ENCODE measurements around the gene MPZL2.

The MPZL2 gene

DNA sequence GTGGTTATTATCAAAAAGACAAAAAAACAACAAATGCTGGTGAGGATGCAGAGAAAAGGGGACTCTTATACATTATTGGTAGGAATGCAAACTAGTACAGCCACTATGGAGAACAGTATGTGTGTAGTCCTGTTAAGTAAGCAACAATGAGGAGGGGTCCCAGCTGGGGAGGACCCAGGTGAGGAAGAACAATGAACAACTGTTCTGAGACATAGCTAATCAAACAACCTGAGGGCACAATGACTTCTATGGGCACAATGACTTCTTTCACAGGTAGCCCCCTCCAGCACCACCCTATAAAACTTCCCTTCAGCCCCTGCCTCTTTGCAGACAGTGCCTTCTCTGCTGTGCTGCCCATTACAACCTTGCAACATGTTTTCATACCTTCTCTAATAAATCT, 44.9 kb downstream of the MPZL2 start:
- no peak for DNase-seq (ENCODE audit: low read depth)

DNA sequence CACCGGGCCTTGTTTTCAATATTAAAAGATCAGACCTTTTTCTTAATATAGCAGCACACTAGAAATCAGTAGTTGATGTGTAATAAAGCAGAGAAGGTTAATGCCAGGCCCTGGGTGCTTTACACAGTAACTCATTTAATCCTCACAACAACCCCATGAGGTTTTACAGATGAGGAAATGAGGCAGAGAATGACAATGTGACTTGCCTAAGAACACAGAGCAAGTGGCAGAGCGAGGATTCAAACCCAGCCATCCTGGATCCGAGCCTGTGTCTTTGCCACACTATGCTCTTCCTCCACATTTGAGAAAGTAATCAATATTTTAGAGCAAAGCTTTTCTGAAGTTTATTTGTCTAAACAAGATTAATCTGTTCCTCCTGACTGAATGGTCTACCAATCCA, 46.5 kb downstream of the MPZL2 start:
- DNase-seq (ENCODE audit: low read depth): no peak

DNA sequence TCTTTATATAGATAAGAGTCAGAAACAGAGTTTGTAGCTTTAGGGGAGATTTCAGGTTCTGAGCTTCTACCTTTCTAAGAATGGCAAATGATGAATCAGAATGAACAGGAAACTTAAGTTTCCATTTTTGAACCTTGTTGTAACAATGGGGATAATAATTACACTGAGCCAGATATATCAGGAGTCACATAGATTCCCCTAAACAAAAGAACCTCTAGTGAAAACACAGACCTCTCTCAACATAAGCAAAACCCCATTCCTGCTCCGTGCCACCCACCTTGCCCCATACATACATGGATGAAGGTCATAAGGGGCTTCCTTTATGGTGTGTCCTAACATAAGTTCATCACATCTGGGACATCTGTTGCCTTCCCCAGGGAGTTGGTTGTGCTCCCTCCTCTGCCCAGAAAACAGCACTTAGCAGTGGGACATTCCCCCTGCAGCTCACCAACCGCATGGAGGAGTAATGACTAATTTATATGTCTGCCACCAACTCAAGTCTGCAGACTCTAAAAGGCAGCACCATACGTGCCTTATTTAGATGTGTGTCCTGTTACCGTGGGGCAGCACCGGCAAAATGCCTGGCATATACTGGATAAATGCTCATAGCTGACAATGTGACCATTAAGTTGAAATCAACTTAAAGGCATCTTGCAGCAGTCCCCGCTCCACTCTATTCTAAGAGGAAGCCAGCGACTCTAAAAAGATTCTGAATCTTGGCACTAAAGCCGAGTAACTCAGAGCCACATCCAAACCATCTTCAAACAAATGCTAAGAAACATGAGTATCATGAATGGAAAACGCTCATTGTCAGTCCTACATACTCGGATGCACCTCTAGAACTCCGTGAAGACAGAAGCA, 47.2 kb downstream of the MPZL2 start:
- DNase-seq (ENCODE audit: low read depth): peak; percentile 46

DNA sequence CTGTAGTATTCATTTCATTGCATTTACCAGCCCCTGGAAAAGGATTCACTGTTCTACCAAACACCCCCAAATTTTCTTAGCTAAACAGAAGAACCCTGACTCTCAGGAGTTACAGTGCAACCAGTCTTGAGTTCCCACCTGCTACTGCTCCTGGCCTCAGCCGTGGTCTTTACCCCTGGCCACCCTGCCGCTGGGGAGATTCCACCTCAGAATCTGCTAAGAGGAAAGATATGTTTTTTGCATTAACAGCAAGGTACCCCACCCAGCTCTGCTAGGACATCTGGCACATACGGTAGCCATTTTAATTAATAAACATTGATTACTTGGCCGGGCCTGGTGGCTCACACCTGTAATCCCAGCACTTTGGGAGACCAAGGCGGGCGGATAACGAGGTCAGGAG, 48.3 kb downstream of the MPZL2 start:
- no peak for DNase-seq (ENCODE audit: low read depth)

DNA sequence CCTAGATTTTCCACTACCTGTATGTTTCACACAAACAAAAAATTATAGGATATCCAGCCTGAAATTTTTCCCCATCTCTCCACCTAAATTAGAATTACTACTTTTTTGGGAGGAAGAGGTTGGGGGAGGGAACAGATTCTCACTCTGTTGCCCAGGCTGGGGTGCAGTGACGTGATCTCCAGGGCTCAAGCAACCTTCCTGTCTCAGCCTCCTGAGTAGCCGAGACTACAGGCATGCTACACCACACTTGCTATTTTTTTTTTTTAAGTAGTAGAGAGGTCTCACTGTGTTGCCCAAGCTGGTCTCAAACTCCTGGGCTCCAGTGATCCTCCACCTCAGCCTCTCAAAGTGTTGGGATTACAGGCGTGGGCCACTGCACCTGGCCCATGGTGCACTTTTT, 48.8 kb downstream of the MPZL2 start:
- no peak for DNase-seq (ENCODE audit: low read depth)

DNA sequence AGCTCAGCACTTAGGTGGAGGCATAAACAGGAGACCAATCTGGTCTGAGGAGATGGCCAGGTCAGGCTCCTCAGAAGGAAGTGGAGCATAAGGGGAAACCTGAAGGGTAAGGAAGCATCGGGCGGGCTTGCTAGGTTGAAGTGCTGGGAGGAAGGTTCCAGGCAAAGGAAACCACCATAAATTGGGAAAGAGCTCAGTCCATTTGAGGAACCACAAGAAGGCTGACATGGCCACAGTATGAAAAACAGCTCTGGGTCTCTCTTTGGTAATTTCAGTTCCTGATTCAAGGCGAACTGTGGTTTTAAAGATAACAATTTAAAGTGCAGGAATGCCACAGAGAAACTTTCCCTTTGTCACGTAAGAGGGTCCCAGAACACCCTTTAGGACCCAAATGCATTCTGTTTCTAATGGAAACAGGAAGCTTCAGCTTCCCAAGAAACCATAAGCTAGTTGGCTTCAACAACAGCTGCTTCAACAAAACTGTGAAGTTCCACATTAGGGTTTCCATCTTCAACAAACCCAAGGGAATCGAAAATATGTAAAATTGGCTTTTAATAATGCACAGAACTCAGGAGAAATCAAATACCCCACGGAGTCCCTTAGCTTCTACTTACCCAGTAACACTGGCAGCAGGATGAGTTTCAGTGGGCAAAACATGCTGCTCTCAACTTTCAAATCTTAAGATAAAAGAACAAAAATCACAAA, 49.7 kb downstream of the MPZL2 start:
- DNase-seq (ENCODE audit: low read depth): no peak

DNA sequence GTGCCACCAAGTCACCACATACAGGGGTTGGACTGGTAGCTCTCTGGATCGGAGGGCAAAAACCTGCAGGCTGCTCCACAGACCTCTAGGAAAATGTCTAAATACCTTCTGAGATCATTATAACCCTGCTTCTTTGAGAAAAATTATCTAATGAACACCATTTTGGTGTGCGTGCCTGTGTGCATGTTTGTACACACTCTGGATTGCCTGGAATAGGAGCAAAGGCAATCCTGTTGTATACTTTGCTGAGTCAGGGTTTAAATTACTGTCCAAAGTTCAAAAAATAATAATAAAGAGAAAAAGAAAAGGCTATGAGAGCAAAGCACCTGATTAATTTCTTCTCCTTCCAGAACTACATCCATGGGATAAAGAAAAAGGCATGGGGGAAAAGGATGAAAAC, 50.3 kb downstream of the MPZL2 start:
- no peak for DNase-seq (ENCODE audit: low read depth)

DNA sequence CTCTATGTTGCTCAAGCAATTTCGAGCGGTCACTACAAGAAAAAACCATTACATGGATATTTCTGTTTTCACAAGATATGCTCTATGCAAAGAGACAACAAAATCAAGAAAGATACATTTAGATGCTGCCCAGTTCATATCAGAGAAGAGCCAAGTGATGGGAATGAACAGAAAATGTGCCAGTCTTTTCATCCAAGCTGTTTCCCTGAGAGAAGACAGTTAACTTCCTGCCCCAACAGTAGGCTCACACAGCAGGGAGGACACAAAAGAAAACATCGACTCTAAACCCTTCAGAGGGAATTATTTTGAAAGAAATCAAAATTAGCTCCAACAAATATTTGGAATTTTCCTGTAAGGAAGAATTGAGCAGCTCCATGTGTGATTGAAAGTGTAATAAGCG, 50.9 kb downstream of the MPZL2 start:
- no peak for DNase-seq (ENCODE audit: low read depth)

DNA sequence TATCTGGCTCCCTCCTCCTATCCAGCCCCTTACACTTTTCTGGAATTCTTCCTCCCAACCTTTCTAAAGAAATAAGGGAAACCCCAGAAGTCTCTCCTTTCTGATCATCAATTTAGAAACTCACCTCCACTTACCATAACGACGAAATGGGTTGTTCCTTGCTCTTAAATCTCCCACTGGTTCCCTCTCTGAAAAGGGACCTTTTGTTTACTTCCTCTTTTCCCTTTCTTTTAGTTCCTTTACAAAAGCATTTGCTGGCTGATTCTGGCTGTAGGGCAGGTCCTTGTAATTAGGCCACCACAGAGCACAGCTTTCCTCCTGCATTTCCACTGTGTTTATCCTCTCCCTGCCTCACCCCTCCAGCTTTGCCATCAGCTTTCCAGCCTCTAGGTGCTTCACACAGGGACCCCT, 51.3 kb downstream of the MPZL2 start:
- no peak for DNase-seq (ENCODE audit: low read depth)

DNA sequence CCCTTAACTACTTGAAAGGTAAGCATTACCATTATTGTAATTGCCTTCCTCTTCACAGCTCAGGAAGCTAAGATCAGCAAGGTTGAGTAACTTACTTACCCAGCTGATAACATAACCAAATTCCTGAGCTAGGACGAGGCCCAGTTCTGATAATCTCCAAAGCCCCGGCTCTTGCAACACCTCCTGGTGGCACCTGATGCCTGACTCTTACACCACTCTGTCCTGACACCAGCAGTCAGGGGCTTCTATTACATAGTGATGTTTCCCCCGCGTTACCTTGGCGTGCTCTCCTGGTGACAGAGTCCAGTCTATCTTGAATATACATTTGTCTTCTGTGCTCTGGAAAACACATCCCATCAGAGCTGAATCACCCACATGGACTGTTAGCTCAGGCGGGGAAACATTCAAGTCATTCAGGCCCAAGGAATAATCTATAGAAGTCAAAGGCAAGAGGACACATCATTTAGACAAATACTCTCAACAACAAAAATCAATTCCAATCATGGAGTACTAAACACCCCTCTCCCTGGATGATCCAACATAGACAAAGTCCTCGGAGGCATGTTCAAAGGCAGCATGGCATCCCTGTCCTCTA, 51.9 kb downstream of the MPZL2 start:
- DNase-seq (ENCODE audit: low read depth): no peak

DNA sequence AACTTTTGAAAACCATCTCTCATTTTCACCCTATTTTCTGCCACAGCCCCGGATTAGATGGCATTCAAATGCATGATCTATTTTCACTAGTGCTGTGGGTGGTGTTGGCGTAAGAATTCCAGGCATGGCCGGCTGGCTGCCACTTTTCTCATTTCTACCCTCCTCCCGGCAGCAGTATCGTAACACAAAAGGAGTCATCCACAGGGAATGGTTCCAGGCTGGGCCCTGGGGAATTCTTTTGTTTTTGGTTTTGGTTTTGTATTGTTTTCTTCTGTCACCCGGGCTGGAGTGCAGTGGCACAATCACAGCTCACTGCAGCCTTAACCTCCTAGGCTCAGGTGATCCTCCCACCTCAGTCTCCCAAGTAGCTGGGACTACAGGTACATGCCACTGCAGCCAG, 53.1 kb downstream of the MPZL2 start:
- no peak for DNase-seq (ENCODE audit: low read depth)

DNA sequence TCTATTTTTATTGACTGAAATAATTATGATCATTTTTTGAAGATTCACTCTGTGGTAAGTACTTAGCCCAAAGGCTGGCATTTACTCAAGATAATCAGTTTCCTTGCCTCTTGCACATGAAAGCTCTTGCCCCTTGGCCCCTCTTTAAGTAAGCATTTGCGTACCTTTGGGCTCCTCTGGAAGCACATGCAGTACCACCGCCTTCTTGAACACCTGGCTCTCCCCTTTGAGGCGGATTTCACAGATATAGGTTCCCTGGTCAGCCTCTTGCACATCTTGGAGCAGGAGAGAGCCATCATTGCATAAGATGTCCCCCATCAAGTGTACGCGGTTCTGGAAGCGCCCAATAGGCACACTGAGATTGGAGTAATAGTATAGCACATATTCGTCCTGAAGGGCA, 53.8 kb downstream of the MPZL2 start:
- DNase-seq (ENCODE audit: low read depth): no peak

DNA sequence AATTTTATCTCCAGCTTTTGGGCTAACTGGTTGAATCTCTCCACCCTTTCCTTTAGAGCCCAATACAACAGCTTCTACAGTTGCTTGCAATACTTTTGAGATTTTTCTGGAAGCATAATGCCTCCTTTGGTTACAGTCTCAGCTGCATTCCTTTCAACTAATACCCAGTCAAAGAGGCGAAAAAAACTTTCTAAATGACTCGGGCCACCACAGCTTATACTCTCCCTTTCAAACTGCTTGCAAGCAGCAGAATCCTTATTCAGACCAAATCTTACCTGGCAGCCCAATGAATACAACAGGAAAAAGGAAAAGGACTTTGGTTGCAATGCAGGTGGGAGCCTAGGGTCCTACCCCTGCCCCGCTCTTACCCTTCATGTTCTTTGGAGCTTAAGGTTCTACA, 55.1 kb downstream of the MPZL2 start:
- no peak for DNase-seq (ENCODE audit: low read depth)

DNA sequence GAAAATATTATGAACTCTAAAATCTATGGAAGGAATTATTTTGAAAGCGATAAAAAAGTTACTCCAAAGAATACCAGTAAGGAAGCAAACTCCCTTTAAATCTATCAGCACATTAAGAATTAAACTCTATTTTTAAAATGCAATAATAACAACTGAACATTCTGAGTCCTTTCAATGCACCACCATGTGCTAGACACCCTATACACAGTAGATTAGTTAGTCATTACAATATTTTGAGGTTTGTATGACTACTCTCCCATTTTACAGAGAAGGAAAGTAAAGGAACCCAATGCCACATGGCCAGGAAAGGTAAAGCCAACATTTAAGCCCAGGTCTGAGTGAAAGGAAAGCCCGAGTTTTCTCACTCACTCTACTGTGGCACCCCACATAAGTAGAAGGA, 57.0 kb downstream of the MPZL2 start:
- no peak for DNase-seq (ENCODE audit: low read depth)

DNA sequence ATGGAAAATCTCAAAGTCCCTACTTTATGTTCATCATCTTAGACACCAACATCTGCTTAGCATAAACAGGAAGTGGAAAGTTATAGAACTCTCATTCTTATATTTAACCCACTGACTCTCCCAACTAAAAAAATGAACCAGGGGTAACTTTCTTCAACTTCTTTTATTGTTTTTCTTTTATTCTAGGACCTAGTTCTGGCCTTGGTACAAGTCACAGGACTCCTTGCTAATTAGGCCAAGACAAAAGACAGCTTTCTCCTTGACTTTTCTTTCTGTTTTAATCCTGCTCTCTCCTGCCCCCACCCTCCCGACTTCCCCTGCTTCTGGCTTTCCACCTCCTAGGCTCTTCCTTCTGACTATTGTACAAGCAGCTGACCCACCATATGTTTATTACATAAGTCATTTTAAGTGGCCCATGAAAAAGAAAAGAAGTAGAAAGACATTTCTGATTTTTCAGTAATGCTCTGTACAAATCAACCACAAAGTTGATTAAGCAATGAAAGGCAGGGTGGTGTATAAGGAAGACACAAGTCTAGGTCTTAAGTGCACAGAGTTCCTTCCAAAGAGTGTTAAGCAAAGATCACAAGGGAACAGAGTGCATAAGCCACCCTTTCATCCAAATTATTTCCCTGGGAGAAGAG, 57.6 kb downstream of the MPZL2 start:
- DNase-seq (ENCODE audit: low read depth): no peak

DNA sequence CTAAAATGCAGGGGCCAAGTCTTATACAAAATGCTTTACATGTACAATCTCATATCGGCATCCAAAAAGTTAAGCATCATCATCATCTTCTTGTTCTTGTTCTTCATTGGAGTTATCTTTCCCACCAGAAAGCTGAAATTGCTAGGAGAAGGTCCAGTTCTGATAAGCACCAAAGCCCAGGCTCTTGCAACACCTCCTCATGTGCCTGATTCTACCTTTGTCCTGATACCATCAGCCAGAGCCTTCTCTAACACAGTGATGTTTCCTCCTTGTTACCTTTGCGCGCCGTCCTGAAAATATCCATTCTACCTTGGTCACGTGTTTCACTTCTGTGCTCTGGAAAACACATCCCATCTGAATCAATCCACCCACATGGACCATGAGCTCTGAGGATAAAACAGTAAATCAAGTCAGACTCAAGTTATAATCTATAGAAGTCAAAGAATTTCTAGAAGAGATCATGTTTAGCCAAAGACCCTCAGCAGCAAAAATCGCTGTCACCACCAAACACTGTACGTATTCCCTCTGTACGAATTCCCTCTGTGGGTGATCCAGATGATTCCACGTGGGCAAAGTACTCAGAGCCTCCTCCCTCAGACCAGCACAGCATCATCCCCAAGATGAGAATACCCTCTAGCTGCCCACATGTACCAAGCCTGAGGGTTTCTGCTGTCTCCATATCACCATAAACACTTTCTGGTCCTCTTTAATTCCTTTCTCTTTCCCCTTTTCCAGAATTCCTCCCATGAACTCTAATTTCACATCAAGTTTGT, 58.3 kb downstream of the MPZL2 start:
- no peak for DNase-seq (ENCODE audit: low read depth)
